Measurements from ENCODE around the gene TFIP11.

The TFIP11 gene

GRCh38 chr22:26541167-26541819 is 29.0 kb upstream of the TFIP11 start:
- Histone ChIP-seq H3K27me3 (ENCODE audit: insufficient read depth, poor library complexity, severe bottlenecking) (no peaks in the 10 kb centered on the region), H3K4me3 (replicated peaks; ENCODE audit: insufficient read depth, low read length) (no peak overlapping the region), H3K27ac (replicated peaks) (no peak overlapping the region)
- DNase-seq (ENCODE audit: low read depth in 1 of 2, low spot score in 1 of 2) = no peak
- TF ChIP-seq CTCF (IDR thresholded peaks at IDR 0.05; ENCODE audit: insufficient read depth, low read length) (no peak), SPI1 (IDR thresholded peaks at IDR 0.05; ENCODE audit: borderline replicate concordance, low read depth) (no peak)

GRCh38 chr22:26540119-26540518 is 27.8 kb upstream of the TFIP11 start:
- no peak overlapping the region for H3K27ac ChIP-seq (replicated peaks)
- DNase-seq (ENCODE audit: low read depth in 1 of 2, low spot score in 1 of 2) = no peak
- TF ChIP-seq GABPA (IDR thresholded peaks at IDR 0.05; ENCODE audit: low read depth) (no peak), REST (IDR thresholded peaks at IDR 0.05; ENCODE audit: insufficient replicate concordance, low read depth) (no peak), SPI1 (IDR thresholded peaks at IDR 0.05; ENCODE audit: borderline replicate concordance, low read depth) (no peak), POLR2AphosphoS5 (IDR thresholded peaks at IDR 0.05; ENCODE audit: low read depth) (no peak), CTCF (IDR thresholded peaks at IDR 0.05; ENCODE audit: insufficient read depth, low read length) (no peak)
- H3K27me3 ChIP-seq (ENCODE audit: insufficient read depth, poor library complexity, severe bottlenecking) = no peaks in the 10 kb centered on the region
- no peak overlapping the region for H3K4me3 ChIP-seq (replicated peaks; ENCODE audit: insufficient read depth, low read length)

GRCh38 chr22:26536762-26537134 is 24.5 kb upstream of the TFIP11 start:
- DNase-seq (ENCODE audit: low read depth in 1 of 2, low spot score in 1 of 2) = no peak
- Histone ChIP-seq H3K27me3 (ENCODE audit: insufficient read depth, poor library complexity, severe bottlenecking) (no peaks in the 10 kb centered on the region), H3K27ac (replicated peaks) (no peak overlapping the region), H3K4me3 (replicated peaks; ENCODE audit: insufficient read depth, low read length) (no peak overlapping the region)
- TF ChIP-seq POLR2AphosphoS5 (IDR thresholded peaks at IDR 0.05; ENCODE audit: low read depth) (no peak), CTCF (IDR thresholded peaks at IDR 0.05; ENCODE audit: insufficient read depth, low read length) (no peak), REST (IDR thresholded peaks at IDR 0.05; ENCODE audit: insufficient replicate concordance, low read depth) (no peak), SPI1 (IDR thresholded peaks at IDR 0.05; ENCODE audit: borderline replicate concordance, low read depth) (no peak), GABPA (IDR thresholded peaks at IDR 0.05; ENCODE audit: low read depth) (no peak)

Measured in HL-60 (cell line).